Neuronal stem cell (in vitro differentiated cells): ENCODE measurements around the gene FOXD3.

Experiments used
- DNase-seq: peaks from one replicate; pipeline ENCODE4 v3.0.0-alpha.2; 2013; ENCODE audit warnings: low spot score
- H2AFZ ChIP-seq: one replicate; pipeline ENCODE4 v1.6.1; 2013; ENCODE audit warnings: mild to moderate bottlenecking, low read length, inconsistent platforms
- H2AK5ac ChIP-seq: 2 replicates; pipeline ENCODE4 v1.6.1; 2013; ENCODE audit warnings: low read depth, mild to moderate bottlenecking, inconsistent platforms, low read length, moderate library complexity, mixed read lengths
- H2BK120ac ChIP-seq: 2 replicates; pipeline ENCODE4 v1.6.1; 2013; ENCODE audit warnings: low read depth, mild to moderate bottlenecking, inconsistent platforms, low read length, moderate library complexity, mixed read lengths
- H2BK12ac ChIP-seq: one replicate; pipeline ENCODE4 v1.6.1; 2013; ENCODE audit warnings: low read length, inconsistent platforms
- H2BK15ac ChIP-seq: 2 replicates; pipeline ENCODE4 v1.6.1; 2013; ENCODE audit warnings: mild to moderate bottlenecking, low read length, inconsistent platforms, mixed read lengths
- H2BK5ac ChIP-seq: one replicate; pipeline ENCODE4 v1.6.1; 2013; ENCODE audit warnings: inconsistent platforms, mild to moderate bottlenecking, low read length, moderate library complexity
- H3K14ac ChIP-seq: one replicate; pipeline ENCODE4 v1.6.1; 2013; ENCODE audit warnings: low read length, inconsistent platforms
- H3K18ac ChIP-seq: 2 replicates; pipeline ENCODE4 v1.6.1; 2013; ENCODE audit warnings: low read length, inconsistent platforms
- H3K23ac ChIP-seq: 2 replicates; pipeline ENCODE4 v1.6.1; 2013; ENCODE audit warnings: low read depth, mild to moderate bottlenecking, mixed read lengths, low read length, inconsistent platforms; ENCODE audit not compliant: poor library complexity
- H3K27ac ChIP-seq: replicated peaks from 3 replicates; pipeline ENCODE4 v1.5.1; 2013; ENCODE audit warnings: low read length, inconsistent platforms
- H3K27me3 ChIP-seq, 3 experiments: 2 replicates each; pipeline ENCODE4 v1.6.1; 2013; ENCODE audit warnings: low read length in 3 of 3, mild to moderate bottlenecking in 2 of 3, inconsistent platforms in 1 of 3, low read depth in 1 of 3, mixed read lengths in 1 of 3, moderate library complexity in 1 of 3; ENCODE audit not compliant: control insufficient read depth in 3 of 3, insufficient read depth in 3 of 3
- H3K36me3 ChIP-seq, 2 donors: replicated peaks in 1 of 2; 2 replicates each; pipeline ENCODE4 v1.6.1; 2013; ENCODE audit warnings: low read length in 2 of 2; ENCODE audit not compliant: control insufficient read depth in 2 of 2, insufficient read depth in 2 of 2
- H3K4ac ChIP-seq: 2 replicates; pipeline ENCODE4 v1.6.1; 2013; ENCODE audit warnings: inconsistent platforms, mild to moderate bottlenecking, low read length, moderate library complexity
- H3K4me1 ChIP-seq, 2 donors: 1 replicate in 1 of 2; 2 replicates in 1 of 2; pipeline ENCODE4 v1.6.1; 2013; ENCODE audit warnings: low read length in 2 of 2, low read depth in 1 of 2; ENCODE audit not compliant: control insufficient read depth in 2 of 2, insufficient read depth in 1 of 2
- H3K4me2 ChIP-seq: one replicate; pipeline ENCODE4 v1.6.1; 2013; ENCODE audit warnings: mild to moderate bottlenecking, low read length, inconsistent platforms; ENCODE audit not compliant: insufficient read depth, poor library complexity, severe bottlenecking
- H3K4me3 ChIP-seq, 2 donors: 2 replicates each; pipeline ENCODE4 v1.5.1; 2013; ENCODE audit warnings: low read length in 2 of 2, mild to moderate bottlenecking in 2 of 2, inconsistent platforms in 1 of 2, moderate library complexity in 1 of 2
- H3K79me1 ChIP-seq: one replicate; pipeline ENCODE4 v1.6.1; 2013; ENCODE audit warnings: low read depth, mild to moderate bottlenecking, inconsistent platforms, low read length, moderate library complexity
- H3K9ac ChIP-seq: one replicate; pipeline ENCODE4 v1.6.1; 2013; ENCODE audit warnings: mild to moderate bottlenecking, low read depth, low read length, inconsistent platforms; ENCODE audit not compliant: poor library complexity
- H3K9me3 ChIP-seq, 2 donors: replicated peaks in 1 of 2; 2 replicates each; pipeline versions ENCODE3 to v1.6.1; 2013; ENCODE audit warnings: low read length in 2 of 2, mild to moderate bottlenecking in 2 of 2, inconsistent platforms in 1 of 2, low read depth in 1 of 2, mixed read lengths in 1 of 2, moderate library complexity in 1 of 2; ENCODE audit not compliant: control insufficient read depth in 2 of 2, insufficient read depth in 1 of 2
- H4K8ac ChIP-seq: one replicate; pipeline ENCODE4 v1.6.1; 2013; ENCODE audit warnings: low read depth, mild to moderate bottlenecking, inconsistent platforms, low read length, moderate library complexity
- H4K91ac ChIP-seq: one replicate; pipeline ENCODE4 v1.6.1; 2013; ENCODE audit warnings: low read length, low read depth, mild to moderate bottlenecking, inconsistent platforms; ENCODE audit not compliant: poor library complexity
- WGBS, 2 donors: extraction: QIAGEN DNeasy Blood & Tissue Kit; methylation state at CpG; one replicate each; pipeline ENCODE4 v1.1.7; 2013; ENCODE audit warnings: missing lambda C conversion rate in 2 of 2, mixed read lengths in 1 of 2; ENCODE audit not compliant: insufficient read length in 2 of 2, insufficient replicate concordance in 1 of 2; ENCODE audit errors: extremely low coverage in 2 of 2; 5-methylcytosine and 5-hydroxymethylcytosine counted together

The FOXD3 gene

DNA sequence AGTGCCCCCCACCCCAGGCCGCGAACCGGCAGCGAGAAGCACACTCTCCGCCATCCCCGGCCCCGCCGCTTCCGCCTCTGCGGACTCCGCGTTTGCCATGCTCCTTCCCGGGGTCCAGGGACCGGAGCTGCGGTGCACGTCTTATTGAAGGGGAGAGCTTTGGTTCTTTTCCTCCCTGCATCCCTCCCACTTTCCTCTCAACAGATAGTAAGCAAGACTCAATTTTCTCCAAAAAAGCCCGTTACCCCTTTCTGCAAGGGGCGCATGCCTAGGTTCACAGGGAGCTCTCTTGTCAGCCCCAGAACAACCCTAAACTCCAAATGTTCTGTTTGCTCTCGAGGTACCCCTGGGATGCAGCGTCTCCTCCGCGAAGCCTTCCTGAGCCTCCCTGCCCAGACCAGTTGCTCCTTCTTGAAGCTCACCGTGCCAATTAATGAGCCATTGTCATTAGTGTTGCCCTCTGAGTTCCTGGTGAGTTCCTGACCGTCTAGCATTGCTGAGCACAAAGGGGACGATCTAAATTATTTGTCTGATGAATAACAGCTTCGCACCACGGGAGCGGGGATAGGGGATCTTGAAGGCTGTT, 8.1 kb downstream of the FOXD3 start:
- Histone ChIP-seq H2BK12ac (no peak overlapping the region), H3K27ac (no peak overlapping the region), H2BK120ac (no peak overlapping the region), H3K4me2 (peak overlapping the region; percentile 52), H4K91ac (no peak overlapping the region), H3K9me3 (peaks cover 0 to 2% of the 10 kb centered on the region in 2 donors), H3K4me1 (peaks cover 0 to 7% of the 10 kb centered on the region in 2 donors), H3K4me3 (no peak overlapping the region), H2AFZ (peak overlapping the region; percentile 88), H3K23ac (no peak overlapping the region), H2BK5ac (peak overlapping the region; percentile 45), H3K79me1 (no peaks in the 10 kb centered on the region), H3K4ac (no peak overlapping the region), H3K18ac (peak overlapping the region; percentile 53), H2AK5ac (no peak overlapping the region), H3K9ac (no peak overlapping the region), H4K8ac (no peak overlapping the region), H3K14ac (peak overlapping the region; percentile 86), H2BK15ac (peak overlapping the region; percentile 69), H3K36me3 (no peaks in the 10 kb centered on the region), H3K27me3 (peaks cover 34 to 90% (median 63%) of the 10 kb centered on the region in 3 experiments)
- no peak for DNase-seq
- WGBS, 2 donors = no CpG with 5 or more reads among the region's 28 CpGs

GRCh38 chr1:63342402-63342801, 20.0 kb downstream of the FOXD3 start:
- Histone ChIP-seq H3K36me3 (no peaks in the 10 kb centered on the region), H4K91ac (no peak overlapping the region), H3K18ac (no peak overlapping the region), H3K23ac (no peak overlapping the region), H3K14ac (no peak overlapping the region), H3K9ac (no peak overlapping the region), H3K9me3 (no peaks in the 10 kb centered on the region), H3K79me1 (no peaks in the 10 kb centered on the region), H4K8ac (no peak overlapping the region), H2BK120ac (no peak overlapping the region), H2AFZ (no peak overlapping the region), H3K27ac (no peak overlapping the region), H3K4ac (no peak overlapping the region), H3K4me3 (no peak overlapping the region), H2BK15ac (no peak overlapping the region), H3K27me3 (no peaks in the 10 kb centered on the region), H2AK5ac (no peak overlapping the region), H2BK12ac (no peak overlapping the region), H3K4me1 (peaks cover 0 to 2% of the 10 kb centered on the region in 2 donors), H3K4me2 (no peak overlapping the region), H2BK5ac (no peak overlapping the region)
- no CpG with 5 or more reads among the region's 2 CpGs for WGBS, 2 donors
- no peak for DNase-seq

DNA sequence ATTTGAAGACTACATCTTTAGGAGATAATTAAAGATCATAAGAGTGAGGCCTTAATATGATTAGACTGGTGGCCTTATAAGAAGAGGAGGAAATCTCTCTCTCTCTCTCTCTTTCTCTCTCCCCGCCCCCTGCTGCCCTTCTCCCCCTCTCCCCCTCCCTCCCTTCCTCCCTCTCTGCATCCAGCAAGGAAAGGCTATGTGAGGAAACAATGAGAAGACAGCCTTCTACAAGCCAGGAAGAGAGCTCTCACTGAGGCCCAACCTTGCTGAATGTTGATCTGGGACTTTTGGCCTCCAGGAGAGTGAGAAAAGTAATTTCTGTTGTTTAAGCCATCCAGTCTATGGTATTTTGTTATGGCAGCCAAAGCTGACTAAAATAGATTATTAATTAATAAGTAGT, 21.6 kb downstream of the FOXD3 start:
- H3K4me2 ChIP-seq = no peak overlapping the region
- WGBS, 2 donors = no CpG with 5 or more reads among the region's 1 CpG

DNA sequence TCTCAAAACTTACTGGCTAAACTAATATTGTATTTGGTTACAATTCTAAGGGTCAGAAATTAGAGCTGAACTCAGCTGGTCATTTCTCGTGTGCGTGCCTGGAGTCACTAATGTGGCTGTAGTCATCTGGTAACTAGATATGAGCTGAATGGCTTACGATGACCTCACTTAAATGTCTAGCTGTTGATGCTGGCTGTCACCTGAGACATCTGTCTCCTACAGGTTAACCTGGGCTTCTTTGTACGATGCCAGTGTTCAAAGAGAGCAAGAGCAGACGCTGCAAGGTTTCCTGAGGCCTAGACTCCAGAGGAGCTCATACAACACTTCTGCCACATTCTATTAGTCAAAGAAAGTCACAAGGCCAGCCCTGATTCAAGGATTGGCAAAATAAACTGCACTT, 28.0 kb downstream of the FOXD3 start:
- Histone ChIP-seq H4K91ac (no peak overlapping the region), H3K4me2 (no peak overlapping the region), H3K9ac (no peak overlapping the region), H2BK15ac (no peak overlapping the region), H2AK5ac (no peak overlapping the region), H3K4me3 (no peak overlapping the region), H4K8ac (no peak overlapping the region), H3K79me1 (no peaks in the 10 kb centered on the region), H2BK5ac (no peak overlapping the region), H3K4ac (no peak overlapping the region), H2AFZ (no peak overlapping the region), H3K14ac (no peak overlapping the region), H3K36me3 (no peaks in the 10 kb centered on the region), H2BK120ac (no peak overlapping the region), H2BK12ac (no peak overlapping the region), H3K9me3 (no peaks in the 10 kb centered on the region), H3K4me1 (no peaks in the 10 kb centered on the region), H3K23ac (no peak overlapping the region), H3K27me3 (peaks cover 0 to 36% (median 0%) of the 10 kb centered on the region in 3 experiments), H3K18ac (no peak overlapping the region), H3K27ac (no peak overlapping the region)
- no CpG with 5 or more reads among the region's 5 CpGs for WGBS, 2 donors
- DNase-seq = no peak

More for the DNA sequence above, 21.6 kb downstream of the FOXD3 start:
- H3K4ac ChIP-seq = no peak overlapping the region
- no peak overlapping the region for H3K18ac ChIP-seq
- H2AK5ac ChIP-seq = no peak overlapping the region
- H2BK15ac ChIP-seq = no peak overlapping the region
- H2BK5ac ChIP-seq = no peak overlapping the region
- H3K27me3 ChIP-seq = no peaks in the 10 kb centered on the region
- H4K91ac ChIP-seq = no peak overlapping the region
- no peaks in the 10 kb centered on the region for H3K9me3 ChIP-seq
- H3K4me3 ChIP-seq = no peak overlapping the region
- peak; percentile 14 for DNase-seq
- H3K36me3 ChIP-seq = no peaks in the 10 kb centered on the region
- no peak overlapping the region for H2BK12ac ChIP-seq
- no peak overlapping the region for H3K14ac ChIP-seq
- no peak overlapping the region for H3K9ac ChIP-seq
- H3K27ac ChIP-seq = no peak overlapping the region
- H2BK120ac ChIP-seq = no peak overlapping the region
- no peak overlapping the region for H2AFZ ChIP-seq
- H3K23ac ChIP-seq = no peak overlapping the region
- H3K4me1 ChIP-seq = peaks cover 0 to 2% of the 10 kb centered on the region in 2 donors
- no peaks in the 10 kb centered on the region for H3K79me1 ChIP-seq
- no peak overlapping the region for H4K8ac ChIP-seq
